H7 (cell line): Measurements from ENCODE around the gene HMCN2. TPM values are rescaled to one million over a fixed set of nuclear protein-coding genes. Genes with fewer than 3 reads are reported as not detected.

ENCODE experiments used
- DNase-seq: peaks from one replicate; pipeline ENCODE4 v3.0.0; 2012
- H3K27me3 ChIP-seq: 2 replicates; pipeline ENCODE4 v1.6.0; 2011; ENCODE audit warnings: mild to moderate bottlenecking, low read length; ENCODE audit not compliant: control insufficient read depth, insufficient read depth
- H3K36me3 ChIP-seq: replicated peaks from 2 replicates; pipeline ENCODE4 v1.5.1; 2011; ENCODE audit warnings: low read length; ENCODE audit not compliant: control insufficient read depth, insufficient read depth
- H3K4me3 ChIP-seq: 2 replicates; pipeline ENCODE4 v1.5.1; 2011; ENCODE audit warnings: low read depth, mild to moderate bottlenecking, control low read depth, low read length, moderate library complexity; ENCODE audit not compliant: insufficient read depth
- total RNA-seq: library from RNA; depleted of rRNA; stranded (reverse); fragments of >200 nt; shearing (Covaris generic); gene quantifications from 2 replicates; pipeline ENCODE4 v1.2.3, GENCODE V29; 2014

The HMCN2 gene
- total RNA-seq, 1 experiment from 2014 or later, result 2.3 TPM

DNA sequence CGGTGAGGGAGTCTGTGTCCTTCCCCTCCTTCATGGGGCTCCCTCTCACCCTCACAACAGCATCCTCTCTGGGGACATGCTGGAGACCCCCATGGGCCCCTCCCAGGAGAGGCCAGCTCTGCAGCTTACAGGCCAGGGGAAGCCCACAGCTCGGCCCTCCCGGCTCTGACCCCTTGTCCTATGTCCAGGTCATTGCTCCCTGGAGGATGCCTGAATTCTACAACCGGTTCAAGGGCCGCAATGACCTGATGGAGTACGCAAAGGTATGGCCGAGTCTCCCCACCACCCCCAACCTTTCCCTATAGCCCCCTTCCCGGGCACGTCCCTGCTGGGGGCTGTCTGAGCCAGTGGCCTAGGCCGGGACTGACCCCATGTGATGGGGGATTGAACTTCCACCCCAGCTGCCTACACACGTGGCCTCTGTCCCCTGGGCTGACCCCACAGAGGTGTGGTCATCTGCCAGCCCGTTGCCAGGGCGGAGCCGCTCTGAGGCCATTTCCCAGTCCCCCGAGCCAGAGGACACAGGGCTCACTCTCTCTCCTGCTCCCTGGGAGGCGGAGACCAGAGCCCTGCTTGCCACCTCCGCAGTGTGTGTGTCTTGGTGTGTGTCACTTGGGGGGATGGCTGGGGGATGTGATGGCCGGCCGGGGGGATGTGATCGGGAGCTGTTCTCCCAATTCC lies 201.1 kb downstream of the HMCN2 start:
- H3K4me3 ChIP-seq, result no peak overlapping the region
- H3K27me3 ChIP-seq, result no peaks in the 10 kb centered on the region
- H3K36me3 ChIP-seq, result no peaks in the 10 kb centered on the region
- DNase-seq, result no peak

DNA sequence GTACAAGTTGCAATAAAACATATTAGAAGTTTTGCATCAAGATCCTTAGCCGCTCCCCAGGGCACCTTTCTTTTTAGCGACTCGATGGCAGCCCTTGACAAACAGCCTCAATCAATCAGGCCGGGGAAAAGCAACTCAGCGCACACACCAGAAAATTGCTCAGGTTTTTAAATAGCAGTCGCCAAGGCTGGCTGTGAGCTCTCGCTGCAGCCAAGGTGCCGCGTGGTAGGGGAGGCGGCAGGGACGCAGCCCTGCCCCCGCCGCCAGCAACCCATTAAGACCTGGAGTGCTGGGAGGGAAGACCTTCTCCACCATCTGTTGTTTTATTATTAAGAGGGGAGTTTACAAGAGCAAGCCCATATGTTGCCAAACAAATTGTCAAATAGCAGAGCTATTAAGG lies 201.8 kb downstream of the HMCN2 start:
- Histone ChIP-seq H3K4me3 (no peak overlapping the region), H3K36me3 (no peaks in the 10 kb centered on the region), H3K27me3 (no peaks in the 10 kb centered on the region)
- DNase-seq, result no peak

DNA sequence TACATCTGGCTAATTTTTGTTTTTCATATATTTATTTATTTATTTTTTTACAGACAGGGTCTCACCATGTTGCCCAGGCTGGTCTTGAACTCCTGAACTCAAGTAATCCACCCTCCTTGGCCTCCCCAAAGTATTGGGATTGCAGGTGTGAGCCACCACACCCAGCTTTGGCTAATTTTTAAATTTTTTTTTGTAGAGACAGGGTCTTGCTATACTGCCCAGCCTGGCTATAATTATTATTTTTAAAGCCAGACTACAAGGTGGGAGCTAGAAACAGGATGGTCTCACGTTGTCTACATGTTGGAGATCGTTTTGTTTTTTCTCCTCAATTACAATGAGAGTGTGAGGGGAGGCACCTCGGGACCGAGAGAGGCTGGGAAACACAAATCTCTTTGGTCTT lies 203.0 kb downstream of the HMCN2 start:
- H3K27me3 ChIP-seq, result no peaks in the 10 kb centered on the region
- no peak for DNase-seq
- H3K36me3 ChIP-seq, result no peaks in the 10 kb centered on the region
- H3K4me3 ChIP-seq, result no peak overlapping the region

DNA sequence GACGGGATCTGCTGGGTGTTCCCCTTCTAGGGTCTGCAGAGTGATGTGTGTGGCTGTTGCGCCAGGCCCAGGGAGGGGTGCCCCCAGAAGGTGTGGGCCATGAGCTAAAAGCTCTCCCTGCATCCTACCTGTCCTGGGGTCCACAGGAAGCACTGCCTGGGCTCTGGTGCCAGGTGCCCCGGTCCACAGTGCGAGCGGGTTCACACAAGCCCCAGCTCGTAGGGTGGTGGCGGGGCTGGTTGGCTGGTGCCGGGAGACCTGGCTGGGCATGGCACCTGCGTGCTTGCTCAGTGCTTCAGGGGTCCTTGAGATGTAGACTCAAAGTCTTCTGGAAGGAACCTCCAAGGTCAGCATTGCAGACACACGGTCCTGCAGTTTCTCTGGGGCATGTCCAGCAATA lies 204.7 kb downstream of the HMCN2 start:
- Histone ChIP-seq H3K27me3 (no peaks in the 10 kb centered on the region), H3K36me3 (no peaks in the 10 kb centered on the region), H3K4me3 (no peak overlapping the region)
- DNase-seq, result no peak

DNA sequence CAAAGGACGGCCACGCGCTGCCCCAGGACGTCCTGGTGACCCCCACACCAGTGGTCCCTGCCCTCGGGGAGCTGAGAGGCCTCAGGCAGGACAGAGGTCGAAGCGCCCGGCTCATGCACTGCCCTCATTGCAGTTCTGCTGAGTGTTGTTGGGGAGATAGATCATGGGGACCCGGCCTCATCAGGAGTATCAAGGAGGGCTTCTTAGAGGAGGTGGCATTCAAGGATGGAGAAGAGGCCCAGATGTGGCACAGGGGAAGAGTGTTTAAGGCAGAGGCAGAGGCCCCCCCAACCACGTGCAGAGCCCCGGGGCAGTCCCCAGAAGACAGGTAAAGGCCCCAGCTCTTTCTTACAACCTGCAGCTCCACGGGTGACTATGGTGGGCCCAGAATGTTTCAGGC lies 205.4 kb downstream of the HMCN2 start:
- no peak overlapping the region for H3K4me3 ChIP-seq
- H3K36me3 ChIP-seq, result no peaks in the 10 kb centered on the region
- no peak for DNase-seq
- H3K27me3 ChIP-seq, result no peaks in the 10 kb centered on the region

DNA sequence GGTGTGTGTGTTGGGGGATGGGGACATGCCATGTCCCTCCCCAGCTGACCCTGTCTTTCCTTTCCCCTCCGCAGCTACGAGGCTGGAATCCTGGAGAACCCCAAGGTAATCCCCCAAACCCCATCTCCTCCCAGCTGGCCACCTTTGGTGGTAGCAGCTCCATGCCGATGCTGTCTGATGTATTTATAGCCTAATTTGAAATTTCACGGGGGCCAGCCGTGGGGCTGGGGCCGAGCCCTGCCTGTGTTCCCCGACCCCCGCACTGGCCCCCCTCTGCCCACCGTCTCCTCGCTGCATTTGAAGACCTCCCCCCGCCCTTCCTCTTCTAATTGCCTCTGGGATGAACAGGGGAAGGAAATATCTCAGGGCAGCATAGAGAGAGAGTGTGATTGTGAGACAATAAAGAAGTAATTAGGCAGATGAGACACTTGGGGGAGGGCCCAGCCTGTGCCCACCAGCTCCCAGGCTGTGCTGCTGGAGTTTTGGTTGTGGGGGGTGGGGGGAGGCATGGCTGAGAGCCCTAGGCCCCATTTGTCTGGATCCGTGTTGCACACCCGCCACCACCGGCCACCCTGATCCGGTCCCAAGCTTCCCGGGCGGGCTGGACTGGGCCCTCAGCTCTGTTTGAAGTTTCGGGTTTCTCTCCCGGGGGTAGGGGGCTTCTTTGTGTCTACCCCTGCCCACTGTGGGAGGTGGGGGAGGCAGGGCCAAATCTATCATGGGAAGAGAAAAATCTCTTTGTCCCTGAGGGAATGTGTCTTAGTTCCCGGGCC lies 206.0 kb downstream of the HMCN2 start:
- peak; percentile 71 for DNase-seq
- no peak overlapping the region for H3K4me3 ChIP-seq
- H3K27me3 ChIP-seq, result no peaks in the 10 kb centered on the region
- no peaks in the 10 kb centered on the region for H3K36me3 ChIP-seq

DNA sequence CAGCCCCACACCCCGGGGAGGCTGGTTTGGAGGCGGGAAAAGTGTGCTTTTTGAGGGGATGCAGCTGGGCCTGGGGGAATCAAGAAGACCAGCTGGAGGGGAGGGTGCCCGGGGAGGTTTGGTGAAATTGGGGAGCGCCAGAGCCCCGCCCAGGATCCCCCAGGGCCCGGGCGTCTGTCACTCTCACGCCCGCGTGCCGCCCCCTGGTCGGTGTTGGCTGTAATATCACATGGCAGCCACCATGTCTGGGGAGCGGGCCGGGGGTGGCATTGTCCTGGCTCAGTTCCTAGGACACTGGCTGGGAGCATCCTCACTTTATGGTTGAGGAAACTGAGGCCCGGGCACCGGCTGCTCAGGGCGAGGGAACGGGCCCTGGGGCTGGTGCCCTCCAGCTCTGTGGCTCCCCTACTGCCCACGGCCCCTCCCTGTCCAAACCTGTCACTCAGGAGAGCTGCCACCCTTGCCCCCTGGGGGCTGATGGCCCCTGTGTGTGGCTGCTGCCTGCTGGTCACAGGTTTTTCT lies 206.7 kb downstream of the HMCN2 start:
- no peaks in the 10 kb centered on the region for H3K27me3 ChIP-seq
- peak; percentile 77 for DNase-seq
- H3K36me3 ChIP-seq, result no peaks in the 10 kb centered on the region
- H3K4me3 ChIP-seq, result no peak overlapping the region

DNA sequence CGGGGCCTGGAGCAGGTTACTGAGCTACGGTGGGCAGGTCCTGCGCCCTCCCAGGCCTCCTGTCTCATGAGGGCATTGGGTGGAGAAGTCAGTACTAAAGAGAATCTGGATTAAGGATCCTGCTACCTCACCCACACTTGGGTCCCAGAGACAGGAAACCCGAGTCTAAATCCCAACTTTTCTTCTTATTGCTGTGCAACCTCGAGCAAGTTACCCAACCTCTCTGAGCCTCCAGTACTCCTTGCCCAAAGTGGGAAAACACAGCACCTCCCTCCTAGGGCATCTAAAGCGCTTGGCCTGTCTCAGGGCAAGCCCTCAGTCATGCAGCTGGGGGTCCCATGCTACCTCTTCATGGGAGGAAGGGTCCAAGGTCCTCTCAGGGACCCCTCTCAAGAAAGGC lies 207.4 kb downstream of the HMCN2 start:
- Histone ChIP-seq H3K27me3 (no peaks in the 10 kb centered on the region), H3K4me3 (no peak overlapping the region), H3K36me3 (no peaks in the 10 kb centered on the region)
- DNase-seq, result no peak

DNA sequence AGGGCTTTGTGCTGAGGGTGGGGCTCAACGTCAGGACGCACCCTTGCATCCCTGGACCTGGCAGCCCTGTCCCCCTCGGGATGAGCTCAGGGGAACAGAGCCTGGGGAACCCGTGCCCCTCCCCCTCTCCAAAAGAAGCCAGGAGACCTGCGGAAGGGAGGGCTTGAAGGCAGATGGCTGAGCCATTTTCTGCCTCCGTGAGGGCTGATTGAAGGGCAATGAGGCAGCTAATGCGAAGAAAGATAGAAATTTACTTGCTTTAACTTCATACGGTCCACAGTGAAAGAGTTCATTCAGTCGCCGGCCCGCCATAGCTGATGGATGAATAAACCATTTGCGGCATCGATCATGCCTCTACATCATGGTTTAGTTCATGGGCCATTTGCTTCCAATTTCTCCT lies 208.0 kb downstream of the HMCN2 start:
- DNase-seq, result peak; percentile 79
- Histone ChIP-seq H3K27me3 (no peaks in the 10 kb centered on the region), H3K36me3 (no peaks in the 10 kb centered on the region), H3K4me3 (no peak overlapping the region)

DNA sequence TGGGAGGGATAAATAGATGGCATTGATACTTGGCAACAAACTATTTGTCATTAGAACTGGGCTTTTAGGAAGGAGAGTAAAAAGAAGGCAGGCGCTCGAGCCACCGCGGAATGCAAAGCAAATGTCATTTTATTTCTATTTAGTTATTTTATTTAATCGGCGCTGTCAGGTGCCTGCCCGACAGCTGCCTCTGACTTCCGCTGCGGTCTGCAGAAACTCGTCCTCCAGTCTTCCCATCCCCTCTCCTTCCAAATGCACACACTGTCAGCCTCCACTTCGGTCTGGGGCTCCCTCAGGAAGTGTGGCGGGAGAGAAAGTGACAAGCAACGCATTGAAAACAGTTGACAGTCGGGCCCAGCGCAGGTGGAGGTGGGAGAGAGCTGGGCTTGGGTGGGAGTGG lies 208.5 kb downstream of the HMCN2 start:
- no peak overlapping the region for H3K4me3 ChIP-seq
- no peak for DNase-seq

DNA sequence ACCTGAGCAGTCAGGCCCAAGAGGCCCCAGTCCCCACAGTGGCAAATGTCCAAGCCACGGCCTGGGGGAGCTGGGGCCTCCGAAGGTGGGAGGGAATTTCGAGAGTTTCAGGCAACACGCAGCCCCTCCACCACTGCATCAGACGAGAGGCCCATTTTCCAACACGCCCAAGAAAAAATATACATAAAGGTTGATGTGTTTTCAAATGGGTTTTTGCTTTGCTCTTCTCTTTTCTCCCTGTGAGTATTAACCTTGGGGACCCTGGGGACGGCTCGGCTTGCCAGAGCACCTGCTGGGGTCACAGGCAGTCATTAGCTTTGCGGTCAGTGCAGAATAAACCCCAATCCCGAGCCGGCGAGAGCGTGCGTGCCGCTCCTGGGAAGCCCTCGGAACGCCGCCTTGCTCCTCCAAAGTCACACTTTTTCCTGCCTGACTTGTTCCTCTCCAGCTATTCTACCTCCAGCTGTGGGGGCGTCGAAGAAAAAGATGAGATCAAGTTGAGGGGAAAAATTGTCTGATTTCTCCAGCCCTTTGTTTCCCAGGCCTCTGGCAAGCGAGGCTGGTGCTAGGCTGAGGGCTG lies 210.7 kb downstream of the HMCN2 start:
- Histone ChIP-seq H3K36me3 (no peaks in the 10 kb centered on the region), H3K27me3 (no peaks in the 10 kb centered on the region), H3K4me3 (no peak overlapping the region)
- DNase-seq, result no peak

More for the DNA sequence above, 208.5 kb downstream of the HMCN2 start:
- no peaks in the 10 kb centered on the region for H3K36me3 ChIP-seq
- H3K27me3 ChIP-seq, result no peaks in the 10 kb centered on the region

DNA sequence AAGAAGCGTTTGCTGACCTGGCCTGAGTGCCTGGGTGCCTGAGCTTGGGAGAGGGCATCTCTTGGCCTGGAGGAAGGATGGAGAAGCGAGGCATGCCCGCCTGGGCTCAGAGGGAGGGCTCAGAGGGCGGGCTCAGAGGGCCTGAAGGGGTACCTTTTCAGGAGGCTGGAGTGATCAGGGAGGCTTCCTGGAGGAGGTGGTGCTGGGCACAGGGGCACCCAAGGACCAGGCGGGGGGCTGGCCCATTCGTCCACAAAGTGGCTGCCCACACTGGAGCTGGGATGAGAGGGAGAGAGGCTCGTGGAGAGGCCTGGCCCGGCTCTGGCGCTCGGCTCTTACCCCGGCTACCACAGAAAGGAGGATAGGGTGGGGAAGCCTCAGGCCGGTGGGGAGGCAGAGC lies 212.0 kb downstream of the HMCN2 start:
- Histone ChIP-seq H3K36me3 (no peaks in the 10 kb centered on the region), H3K4me3 (no peak overlapping the region), H3K27me3 (no peaks in the 10 kb centered on the region)
- no peak for DNase-seq

DNA sequence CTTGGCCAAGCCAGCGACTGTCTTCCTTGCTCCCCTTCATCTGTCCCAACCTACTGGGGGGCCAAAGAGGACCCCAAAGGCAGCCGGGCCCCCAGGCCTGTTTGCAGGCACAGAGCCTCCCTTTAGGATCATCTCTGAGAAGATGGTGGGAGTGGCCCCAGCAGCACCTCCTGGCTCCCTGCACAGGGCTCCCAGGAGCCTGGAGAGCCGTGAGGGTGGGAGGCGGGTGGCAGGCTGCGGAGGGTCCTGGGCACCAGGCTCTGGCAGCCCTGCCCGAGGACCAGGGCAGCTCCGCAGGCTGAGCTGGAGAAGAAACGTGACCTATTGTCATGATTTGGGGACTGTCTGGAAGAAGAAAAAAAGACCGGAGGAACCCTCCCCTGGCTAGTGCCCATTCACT lies 212.6 kb downstream of the HMCN2 start:
- Histone ChIP-seq H3K4me3 (no peak overlapping the region), H3K27me3 (no peaks in the 10 kb centered on the region), H3K36me3 (no peaks in the 10 kb centered on the region)
- DNase-seq, result no peak

DNA sequence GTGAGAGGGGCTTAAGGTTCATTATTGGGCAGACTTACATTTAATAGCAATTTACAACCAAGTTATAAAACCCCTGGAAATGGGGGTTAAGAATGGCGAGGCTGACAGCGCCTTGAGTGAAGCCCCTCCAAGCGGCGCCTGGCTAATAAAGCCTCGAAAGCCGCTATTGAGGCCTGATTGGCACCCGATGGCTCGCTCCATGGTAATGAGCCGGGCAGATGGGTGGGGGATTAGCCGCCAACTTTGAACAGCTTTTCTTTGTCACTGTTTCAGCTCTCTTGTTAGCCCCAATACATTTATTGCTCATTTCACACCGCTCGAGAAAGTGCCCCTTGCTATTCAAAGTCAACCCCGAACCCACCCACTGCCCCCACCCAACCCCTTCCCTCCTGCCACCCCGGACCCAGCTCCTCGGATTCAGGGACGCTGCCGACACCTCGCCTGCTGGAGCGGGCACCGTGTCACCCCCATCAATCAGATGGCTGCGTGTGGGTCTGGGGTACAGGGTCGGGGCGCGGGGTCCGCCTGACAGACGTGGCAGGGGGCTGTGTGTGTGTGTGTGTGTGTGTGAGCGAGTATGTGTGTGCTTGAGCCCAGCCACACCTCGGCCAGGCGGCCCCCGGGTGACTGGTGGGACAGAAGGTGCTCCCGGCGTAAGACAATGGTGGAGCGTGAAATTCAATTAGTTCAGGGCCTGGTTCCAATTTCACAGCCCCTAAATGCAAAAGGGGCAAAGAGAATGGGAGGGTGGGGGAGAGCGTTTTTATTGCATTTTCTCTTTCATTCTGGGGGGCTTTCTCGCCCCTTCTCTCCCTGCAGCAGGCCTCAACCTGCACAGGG lies 213.4 kb downstream of the HMCN2 start:
- Histone ChIP-seq H3K36me3 (no peaks in the 10 kb centered on the region; the same call in 1 of the 2 replicates), H3K4me3 (no peak overlapping the region), H3K27me3 (no peaks in the 10 kb centered on the region)
- DNase-seq, result no peak
